NOMO-1 treated with DMSO at 0.1 percent for 48 hours (cell line): ENCODE results near the gene MVP.
A peak's percentile ranks its signal among the peaks of the same experiment; 100 is the strongest.

Source experiments
- DNase-seq: peaks from one replicate; lab custom pipeline; 2025; ENCODE audit not compliant: unreplicated experiment; lab: John Stamatoyannopoulos, UW

Gene MVP

GRCh38 chr16:29841631-29842030, 21.4 kb downstream of the MVP start:
- no peak for DNase-seq

- no peak for DNase-seq
Measured at GRCh38 chr16:29842732-29843346, 22.6 kb downstream of the MVP start.

DNA sequence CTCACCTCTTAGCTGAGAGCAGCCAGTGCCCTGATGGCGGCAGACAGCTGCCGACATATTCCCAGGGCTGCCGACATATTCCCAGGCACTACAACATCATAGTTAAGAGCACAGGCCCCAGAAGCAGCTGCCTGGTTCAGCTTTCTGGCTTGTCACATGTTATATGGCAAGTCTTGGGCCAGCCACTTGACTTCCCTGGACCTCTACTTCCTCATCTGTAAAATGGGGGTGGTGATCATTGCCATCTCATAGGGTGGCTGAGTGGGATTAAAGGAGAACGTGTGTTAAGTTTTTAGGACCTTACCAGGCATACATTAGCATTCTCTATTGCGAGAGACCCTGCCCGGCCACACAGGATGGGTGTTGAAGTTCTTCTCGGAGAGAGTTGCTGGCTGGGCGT, 23.7 kb downstream of the MVP start:
- no peak for DNase-seq

- no peak for DNase-seq
Measured at GRCh38 chr16:29844575-29845331, 24.5 kb downstream of the MVP start.

- DNase-seq = no peak
Measured at GRCh38 chr16:29845656-29846055, 25.4 kb downstream of the MVP start.

DNA sequence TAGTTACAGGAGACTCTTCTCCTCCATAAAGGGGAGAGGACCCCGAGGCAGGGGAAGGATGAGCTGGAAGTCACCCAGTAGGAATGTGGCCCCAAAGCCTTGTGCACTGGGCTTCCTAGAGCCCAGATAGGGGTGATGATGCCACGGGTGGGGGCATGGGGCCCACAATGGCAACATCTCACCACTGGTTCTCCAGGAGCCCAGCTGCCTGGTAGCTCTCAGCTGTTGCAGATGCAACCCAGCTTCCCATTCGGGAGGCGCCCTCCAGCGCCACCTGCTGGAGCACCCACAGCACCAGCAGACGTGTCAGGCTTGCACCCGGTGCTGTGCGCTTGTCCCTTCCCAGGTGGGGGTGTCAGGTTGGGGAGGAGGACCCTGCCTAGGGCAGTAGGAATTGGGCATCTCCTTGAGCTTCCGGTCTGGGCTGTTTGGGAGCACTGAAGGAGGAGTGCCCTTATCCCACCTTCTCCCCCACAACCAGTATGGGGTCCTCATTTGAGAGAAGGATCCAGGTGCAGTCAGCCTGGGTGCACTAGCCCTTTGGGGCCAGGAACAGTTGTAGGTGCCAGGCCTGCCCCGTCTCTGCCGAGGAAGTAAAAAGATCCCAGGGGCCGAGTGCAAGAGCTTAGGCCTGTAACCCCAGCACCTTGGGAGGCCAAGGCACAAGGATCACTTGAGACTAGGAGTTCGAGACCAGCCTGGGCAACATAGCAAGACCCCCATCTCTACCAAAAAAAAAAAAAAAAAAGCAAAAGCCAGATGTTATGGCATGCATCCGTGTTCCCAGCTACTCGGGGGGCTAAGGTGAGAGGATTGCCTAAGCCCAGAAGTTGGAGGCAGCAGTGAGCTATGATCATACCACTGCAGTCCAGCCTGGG, 28.4 kb downstream of the MVP start:
- DNase-seq = peak; percentile 48

- no peak for DNase-seq
Measured at GRCh38 chr16:29849505-29849904, 29.2 kb downstream of the MVP start.

- DNase-seq = no peak
Measured at GRCh38 chr16:29850998-29851397, 30.7 kb downstream of the MVP start.

DNA sequence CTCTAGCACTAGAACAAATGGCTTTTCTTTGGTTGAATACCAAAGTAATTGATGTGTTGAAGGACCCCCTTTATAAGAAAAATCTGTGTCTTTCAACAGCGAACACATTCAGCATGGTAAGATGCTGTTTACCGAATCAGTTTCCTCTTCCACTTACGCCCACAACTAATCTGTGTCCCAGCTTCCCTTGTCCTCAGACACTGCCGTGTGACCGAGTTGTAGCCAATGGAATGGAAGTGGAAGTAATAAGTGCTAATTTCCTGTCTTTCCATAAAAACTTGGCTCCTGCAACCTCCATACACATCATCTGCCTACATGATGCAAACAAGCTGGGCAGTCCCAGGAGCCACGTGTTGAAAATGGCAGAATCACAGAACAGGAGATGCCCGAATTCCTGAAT, 32.4 kb downstream of the MVP start:
- no peak for DNase-seq

- DNase-seq = no peak
Measured at GRCh38 chr16:29854520-29855100, 34.3 kb downstream of the MVP start.

DNA sequence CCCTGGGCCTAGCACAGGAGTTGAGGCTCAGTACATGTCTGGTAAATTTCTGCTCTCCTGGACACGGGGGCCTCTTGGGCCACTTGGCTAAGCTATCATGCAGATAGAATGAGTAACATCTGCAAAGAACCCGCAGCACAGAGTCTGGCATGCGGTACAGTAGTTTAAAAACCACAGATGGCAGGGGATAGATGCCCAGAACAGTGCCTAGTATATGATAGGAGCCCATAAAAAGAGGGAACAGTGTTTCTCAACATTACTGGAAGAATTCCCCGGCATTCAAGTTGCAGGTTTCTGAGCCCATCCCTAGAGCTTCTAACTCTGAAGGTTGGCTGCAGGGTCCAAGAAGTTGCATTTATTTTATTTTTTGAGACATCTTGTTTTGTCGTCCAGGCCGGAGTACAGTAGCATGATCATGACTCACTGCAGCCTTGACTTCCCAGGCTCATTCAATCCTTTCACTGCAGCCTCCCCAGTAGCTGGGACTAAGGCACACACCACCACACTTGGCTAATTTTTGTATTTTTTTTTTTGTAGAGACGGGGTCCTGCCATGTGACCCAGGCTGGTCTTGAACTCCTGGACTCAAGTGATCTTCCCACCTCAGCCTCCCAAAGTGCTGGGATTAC, 37.0 kb downstream of the MVP start:
- no peak for DNase-seq

- no peak for DNase-seq
Measured at GRCh38 chr16:29858149-29858849, 38.0 kb downstream of the MVP start.

GRCh38 chr16:29858974-29859373, 38.7 kb downstream of the MVP start:
- no peak for DNase-seq

DNA sequence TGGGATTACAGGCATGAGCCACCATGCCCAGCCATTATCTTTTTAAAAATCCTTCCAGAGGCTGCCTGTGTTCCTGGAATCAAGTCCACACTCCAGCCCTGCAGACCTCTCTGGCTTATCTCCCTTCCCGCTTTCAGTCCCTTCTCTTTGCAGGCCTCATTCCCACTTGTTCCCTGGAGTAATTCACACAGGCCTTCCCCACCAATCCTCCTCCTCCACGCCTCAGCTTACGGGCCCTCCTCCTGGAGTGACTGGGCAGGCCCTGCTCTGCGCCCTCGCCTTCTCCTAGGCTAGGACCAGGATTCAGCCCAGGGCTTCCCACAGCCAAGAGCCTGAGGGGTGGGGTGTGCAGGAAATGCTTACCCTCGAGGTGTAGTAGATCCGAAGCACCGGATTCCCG, 40.0 kb downstream of the MVP start:
- no peak for DNase-seq

GRCh38 chr16:29862383-29862883, 42.2 kb downstream of the MVP start:
- no peak for DNase-seq

- peak; percentile 97 for DNase-seq
Measured at GRCh38 chr16:29862884-29863668, 42.8 kb downstream of the MVP start, which contains the start of gene CDIPT. CDIPT (minus strand) TSS chr16:29863226; CDS start chr16:29862857, 369 bp downstream.

GRCh38 chr16:29863669-29863984, 43.4 kb downstream of the MVP start:
- DNase-seq = no peak

- DNase-seq = no peak
Measured at GRCh38 chr16:29864205-29864604, 43.9 kb downstream of the MVP start.

DNA sequence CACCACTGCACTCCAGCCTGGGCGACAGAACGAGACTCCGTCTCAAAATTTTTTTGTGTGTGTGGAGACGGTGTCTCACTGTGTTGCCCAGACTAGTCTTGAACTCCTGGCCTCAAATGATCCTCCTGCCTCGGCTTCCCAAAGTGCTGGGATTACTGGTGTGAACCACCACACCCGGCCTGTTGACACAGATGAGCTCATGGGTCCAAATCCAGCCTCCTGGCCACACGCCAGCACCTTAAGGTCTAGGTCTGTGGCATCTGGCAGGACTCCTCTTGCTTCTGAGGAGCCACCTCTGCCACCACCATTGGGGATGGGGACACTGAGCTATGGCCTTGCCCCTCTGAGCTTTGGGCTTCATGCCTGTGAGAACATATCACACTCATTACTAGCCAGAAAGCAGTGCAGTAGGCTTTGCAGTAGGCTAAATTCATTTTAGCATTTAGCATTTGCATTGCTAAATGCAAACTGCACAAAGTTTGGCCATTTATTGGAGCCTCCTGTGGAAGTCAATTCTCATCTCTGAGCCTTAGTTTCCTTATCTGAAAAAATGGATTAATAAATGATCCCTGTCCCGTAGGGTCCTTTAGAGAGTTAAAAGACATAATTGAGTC, 48.2 kb downstream of the MVP start:
- DNase-seq = no peak
